Stimulated activated CD4-positive, alpha-beta T cell treated with anti-CD3 and anti-CD28 coated beads, Interleukin-4, amount 100 ng/mL, for 24 hours (primary cell): ENCODE results near the gene DGKB.
"Not testable (repeated sequence)": the region's sequence is repeated elsewhere in the genome, so short reads cannot be mapped to it uniquely, and the experiment has no call there.

Experiments
- DNase-seq: peaks from one replicate; pipeline ENCODE4 v3.0.0-alpha.2; 2020

The DGKB gene

DNA sequence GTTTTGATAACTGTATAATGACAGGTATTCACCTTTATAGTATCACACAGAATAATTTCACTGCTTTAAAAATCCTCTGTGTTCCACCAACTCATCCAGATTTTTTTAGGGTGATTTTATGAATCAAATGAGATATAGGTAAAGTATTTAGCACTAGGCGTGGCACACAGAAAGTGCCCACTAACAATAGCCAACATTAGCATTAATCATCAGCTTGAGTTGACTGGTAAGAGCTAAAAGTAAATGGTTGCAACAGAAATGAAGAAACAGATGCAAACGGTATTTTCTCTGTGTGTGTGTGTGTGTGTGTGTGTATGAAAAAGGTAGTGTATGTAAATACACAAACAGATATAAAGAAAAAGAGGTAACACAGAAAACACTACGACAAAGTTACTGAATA is 534.3 kb downstream of the DGKB start:
- DNase-seq = no peak

- DNase-seq = no peak
Observed at GRCh38 chr7:14351167-14351566, 551.4 kb downstream of the DGKB start.

DNA sequence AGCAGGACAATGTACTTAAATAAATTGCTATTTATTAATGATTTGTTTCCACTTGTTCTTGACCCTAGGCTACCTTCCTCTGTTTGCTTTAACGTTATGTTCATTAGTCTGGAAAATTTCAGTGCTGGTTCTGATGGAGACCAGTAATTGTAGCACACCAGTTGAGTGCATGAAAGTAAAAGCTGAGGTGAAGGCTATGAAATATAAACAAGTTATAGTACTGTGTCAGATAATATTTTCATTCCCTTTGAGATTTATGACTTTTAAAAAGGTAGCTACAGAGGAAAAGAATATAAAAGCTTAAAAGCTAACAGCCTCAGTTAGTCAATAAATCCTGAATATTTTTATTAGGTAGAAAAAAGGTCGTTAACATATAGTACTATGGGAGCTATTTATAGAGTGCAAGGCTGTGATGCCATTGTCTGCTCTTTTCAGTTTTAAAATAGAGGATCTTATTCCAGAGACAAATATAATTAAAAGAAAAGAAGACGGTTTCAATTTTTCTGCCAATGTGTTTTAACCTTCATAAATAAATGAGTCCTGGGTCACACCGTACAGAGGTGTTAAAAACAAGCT is 561.3 kb downstream of the DGKB start:
- no peak for DNase-seq

- DNase-seq = no peak
Observed at GRCh38 chr7:14340393-14341074, 562.0 kb downstream of the DGKB start.

DNA sequence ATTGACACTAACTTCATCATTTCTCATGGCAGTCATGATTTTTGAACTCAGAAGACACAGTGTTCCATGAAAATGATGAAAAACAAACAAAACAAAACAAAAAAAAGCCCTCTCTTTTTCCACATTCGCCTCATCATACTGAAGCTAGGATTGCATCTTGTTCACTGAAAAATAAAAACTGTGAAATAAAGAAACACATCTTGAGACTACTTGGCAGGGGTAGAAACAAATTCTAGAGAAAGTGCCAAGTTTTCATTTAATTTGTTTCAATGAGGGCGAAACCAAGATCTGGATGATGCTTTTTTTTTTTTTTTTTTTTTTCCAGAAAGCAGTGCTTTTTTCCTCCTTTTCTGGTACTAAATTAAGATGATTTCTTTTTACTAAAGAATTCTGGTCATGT is 562.7 kb downstream of the DGKB start:
- no peak for DNase-seq

GRCh38 chr7:14336256-14336655 is 566.3 kb downstream of the DGKB start:
- DNase-seq = no peak

GRCh38 chr7:14332155-14332554 is 570.4 kb downstream of the DGKB start:
- no peak for DNase-seq

GRCh38 chr7:14324767-14325166 is 577.8 kb downstream of the DGKB start:
- DNase-seq = no peak

GRCh38 chr7:14322724-14323123 is 579.8 kb downstream of the DGKB start:
- DNase-seq = no peak

DNA sequence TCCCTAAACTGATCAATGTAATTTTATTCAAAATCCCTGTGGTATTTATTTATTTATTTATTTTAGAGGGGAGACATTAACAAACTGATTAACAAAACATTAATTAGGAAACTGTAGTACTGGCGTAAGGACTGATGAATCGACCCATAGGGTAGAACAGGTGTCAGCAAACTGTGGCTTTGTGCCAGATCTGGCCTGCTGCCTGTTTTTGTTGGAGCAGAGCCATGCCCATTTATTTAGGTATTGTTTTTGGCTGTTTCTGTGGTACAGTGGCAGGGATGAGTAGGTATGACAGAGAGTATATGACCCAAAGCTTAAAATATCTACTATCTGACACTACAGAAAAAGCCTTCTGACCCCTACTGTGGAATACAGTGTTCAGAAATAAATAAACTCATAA is 580.6 kb downstream of the DGKB start:
- no peak for DNase-seq

DNA sequence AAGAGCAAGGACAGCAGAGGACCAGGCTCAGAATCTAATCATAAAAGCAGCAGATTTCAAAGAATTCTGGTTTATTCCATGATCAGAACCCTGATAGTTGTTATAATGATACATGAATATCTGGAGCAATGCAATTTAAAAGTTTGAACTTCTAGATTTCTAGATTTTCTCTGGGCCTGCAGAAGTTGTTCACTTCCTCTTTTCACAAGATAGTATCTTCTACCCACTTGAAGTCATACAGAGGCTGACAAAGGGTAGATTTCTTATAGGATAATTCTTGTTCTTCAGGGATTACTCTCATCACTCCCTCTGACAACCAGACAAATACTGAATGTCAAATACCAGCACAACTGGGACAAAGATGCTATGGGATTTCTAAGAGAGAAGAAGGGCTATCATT is 593.1 kb downstream of the DGKB start:
- no peak for DNase-seq

DNA sequence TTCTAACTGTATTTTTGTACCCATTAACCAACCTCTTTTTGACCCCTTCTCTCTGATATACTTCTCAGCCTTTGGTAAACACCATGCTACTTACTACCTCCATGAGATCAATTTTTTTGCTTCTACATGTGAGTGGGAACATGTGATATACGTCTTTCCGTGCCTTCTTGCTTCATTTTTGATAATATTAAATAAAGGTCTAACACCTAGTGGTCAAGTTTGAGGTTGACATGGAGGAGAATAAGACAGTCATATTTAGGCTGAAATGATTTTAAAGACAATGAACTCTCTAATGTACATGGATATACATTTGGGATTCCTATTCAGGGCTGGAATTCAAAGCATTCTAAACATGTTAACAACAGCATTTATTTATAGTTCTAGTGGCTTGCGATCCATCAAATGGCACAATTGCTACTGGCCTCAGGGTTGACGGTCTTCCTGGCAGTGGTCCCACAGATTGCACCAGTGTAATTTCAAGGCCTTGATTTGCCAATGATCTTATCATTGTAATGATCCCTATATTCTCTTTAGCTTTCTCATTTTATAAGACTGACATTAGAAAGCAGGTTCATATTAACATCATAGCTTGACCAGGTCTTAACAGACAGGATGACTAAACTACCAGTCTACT is 597.2 kb downstream of the DGKB start:
- no peak for DNase-seq

GRCh38 chr7:14303536-14303935 is 599.0 kb downstream of the DGKB start:
- DNase-seq = no peak

DNA sequence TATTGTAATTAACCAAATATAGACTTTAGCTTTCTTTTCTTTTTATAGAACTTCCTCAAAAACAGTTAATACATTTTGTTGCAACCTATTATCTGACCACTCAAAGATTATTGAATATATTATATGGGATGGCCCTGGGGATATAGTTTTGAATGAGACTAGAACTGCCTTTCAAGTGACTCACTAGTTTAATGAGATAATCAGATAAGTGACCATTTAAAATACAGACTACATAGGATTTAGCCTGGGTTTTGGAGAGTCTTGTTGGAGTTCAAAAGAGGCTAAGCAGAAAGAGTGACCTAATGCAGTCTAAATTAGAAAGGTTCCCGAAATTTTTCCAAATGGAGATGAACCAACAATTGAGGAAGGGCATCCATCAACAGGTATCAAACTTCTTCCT is 607.9 kb downstream of the DGKB start:
- no peak for DNase-seq

DNA sequence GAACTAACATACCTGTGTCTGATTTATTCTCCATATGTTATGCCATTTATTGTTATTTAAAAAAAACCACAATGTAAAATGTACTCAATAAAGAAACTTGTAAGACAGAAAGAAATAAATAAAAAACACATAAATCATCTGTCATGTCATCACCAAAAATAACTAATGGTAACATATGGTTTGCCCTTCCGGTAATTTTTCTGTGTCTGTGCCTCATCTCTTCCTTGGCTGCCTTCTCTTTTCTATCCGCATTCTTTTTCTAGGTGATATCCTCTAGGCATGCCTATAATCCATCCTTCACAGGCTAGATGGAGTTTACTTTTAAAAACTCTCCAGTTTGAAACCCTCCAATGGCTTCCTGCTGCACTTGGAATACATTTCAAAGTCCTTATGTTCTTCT is 609.1 kb downstream of the DGKB start:
- no peak for DNase-seq

DNA sequence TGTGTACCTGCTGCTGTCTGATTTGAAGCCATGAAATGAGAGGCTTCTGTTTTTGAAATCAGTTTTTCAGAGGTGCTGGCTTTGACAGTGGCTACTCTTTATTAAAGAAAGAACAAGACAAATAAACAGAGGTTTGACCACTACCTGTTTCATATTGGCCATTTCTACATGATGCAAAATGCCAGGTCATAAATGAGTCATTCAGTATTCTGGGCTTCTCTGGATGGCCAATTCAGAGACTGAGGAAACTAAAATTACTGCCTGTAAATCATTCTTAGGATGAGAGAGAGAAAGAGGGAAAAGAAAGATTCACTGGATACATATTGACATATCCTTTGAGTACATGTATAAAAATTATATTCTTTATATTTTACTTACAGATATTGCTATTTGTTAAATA is 609.8 kb downstream of the DGKB start:
- no peak for DNase-seq

DNA sequence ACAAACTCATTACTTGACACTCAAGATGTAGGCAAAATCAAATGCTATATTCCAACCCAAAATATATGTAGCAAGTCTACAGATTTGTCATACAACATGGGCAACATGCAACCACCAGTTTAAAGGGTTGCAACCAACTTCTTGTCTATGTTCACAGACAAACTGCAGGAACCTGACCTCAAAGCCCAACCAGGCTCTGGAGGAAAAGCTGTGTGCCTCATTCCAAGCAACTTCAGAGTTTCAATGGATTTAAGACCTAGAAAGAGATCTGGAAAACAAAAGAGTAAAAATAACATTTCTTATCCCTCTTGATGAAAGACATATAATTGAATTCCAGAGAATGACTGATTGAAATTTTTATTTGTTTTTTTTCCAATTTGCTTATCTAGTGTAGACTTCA is 612.6 kb downstream of the DGKB start:
- no peak for DNase-seq

- DNase-seq = no peak
Observed at GRCh38 chr7:14288701-14289100, 613.9 kb downstream of the DGKB start.

- DNase-seq = no peak
Observed at GRCh38 chr7:14287398-14287797, 615.2 kb downstream of the DGKB start.

- no peak for DNase-seq
Observed at GRCh38 chr7:14286036-14286435, 616.5 kb downstream of the DGKB start.

DNA sequence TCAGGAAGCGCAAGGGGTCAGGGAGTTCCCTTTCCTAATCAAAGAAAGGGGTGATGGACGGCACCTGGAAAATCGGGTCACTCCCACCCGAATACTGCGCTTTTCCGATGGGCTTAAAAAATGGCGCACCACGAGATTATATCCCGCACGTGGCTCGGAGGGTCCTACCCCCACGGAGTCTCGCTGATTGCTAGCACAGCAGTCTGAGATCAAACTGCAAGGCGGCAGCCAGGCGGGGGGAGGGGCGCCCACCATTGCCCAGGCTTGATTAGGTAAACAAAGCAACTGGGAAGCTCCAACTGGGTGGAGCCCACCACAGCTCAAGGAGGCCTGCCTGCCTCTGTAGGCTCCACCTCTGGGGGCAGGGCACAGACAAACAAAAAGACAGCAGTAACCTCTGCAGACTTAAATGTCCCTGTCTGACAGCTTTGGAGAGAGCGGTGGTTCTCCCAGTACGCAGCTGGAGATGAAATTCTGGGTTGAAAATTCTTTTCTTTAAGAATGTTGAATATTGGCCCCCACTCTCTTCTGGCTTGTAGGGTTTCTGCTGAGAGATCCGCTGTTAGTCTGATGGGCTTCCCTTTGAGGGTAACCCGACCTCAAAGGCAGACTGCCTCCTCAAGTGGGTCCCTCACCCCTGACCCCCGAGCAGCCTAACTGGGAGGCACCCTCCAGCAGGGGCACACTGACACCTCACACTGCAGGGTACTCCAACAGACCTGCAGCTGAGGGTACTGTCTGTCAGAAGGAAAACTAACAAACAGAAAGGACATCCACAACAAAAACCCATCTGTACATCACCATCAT is 623.3 kb downstream of the DGKB start:
- not testable (repeated sequence) for DNase-seq

DNA sequence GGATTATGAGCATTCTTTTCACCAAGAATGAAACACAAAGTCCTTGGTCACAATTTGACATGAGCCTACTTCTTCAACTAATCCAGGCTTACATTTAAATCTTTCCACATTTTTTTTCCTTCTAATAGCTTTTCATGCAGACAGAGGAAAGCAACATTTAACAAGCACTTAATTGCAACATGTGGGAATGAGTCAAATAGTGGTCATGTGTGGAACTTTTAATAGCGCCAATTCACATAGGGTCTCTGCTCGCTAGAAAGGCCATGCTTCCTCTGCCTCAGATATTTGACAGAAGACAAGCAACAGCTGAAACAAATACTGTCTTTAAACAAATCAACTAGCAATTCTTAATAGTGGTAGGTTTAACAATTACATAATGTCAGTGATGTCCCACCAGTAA is 627.2 kb downstream of the DGKB start:
- DNase-seq = no peak

GRCh38 chr7:14271441-14271840 is 631.1 kb downstream of the DGKB start:
- no peak for DNase-seq

GRCh38 chr7:14270099-14270498 is 632.5 kb downstream of the DGKB start:
- DNase-seq = no peak
